ENCODE results near the gene AMPD3.

Gene AMPD3

DNA sequence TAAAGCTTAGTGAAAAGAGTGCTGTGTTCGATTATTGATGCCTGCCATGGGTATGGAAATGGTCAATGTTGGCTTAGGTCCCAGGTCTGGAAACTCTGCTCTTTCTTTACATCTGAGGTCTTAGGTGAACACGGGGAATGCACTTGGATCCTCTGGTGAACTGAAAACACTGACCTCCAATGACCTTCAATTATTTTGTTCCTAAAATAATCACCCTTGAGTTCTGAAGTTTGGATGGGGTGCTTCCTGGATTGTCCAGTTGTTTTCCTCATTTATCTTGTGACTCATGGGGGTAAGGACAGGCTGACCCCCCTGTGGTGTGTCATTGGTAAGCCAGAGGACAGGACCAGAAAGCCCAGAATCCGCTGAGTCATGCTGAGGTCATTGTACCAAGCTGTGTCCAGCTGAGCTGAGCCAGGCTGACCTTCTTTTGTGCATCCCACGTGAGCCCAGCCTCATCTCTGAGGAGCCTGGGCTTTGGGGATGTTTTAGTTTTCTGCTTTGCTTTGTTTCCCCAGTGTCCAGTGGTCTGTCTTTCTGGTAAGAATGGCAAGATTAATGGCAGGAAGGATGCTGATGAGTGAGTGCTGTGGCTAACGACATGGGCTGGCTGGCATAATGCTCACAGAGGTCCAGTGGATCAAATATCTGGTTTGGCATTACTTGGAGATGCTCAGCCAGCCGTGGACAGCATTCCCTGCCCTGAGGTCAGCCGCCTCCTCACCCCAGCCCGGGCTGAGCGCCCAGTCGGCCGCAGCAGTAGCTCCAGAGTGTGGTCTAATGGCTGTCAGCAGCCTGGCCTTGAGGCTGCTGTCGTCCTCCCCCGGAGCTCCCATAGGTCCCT, 35.6 kb downstream of the AMPD3 start:
- DNase-seq, result no peak

DNA sequence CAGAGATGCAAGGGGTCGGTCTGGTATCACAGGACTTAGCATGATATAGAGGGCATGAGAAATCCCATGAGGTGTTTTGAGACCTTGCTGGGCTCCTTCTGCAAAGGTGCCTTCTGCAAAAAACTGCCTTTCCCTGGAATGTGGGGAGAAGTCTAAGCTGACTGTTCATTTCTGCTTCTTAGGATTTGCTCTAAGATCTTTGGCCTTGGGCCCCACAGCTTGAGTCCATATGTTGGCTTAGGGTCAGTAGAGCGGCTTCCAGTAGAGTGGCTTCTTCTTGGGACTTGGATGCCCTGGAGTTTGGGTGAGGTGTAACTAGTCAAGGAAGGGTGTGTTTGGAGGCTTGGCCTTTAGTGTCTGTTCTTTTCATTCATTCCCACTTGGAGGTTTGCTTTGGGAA, 37.0 kb downstream of the AMPD3 start:
- no peak for DNase-seq

DNA sequence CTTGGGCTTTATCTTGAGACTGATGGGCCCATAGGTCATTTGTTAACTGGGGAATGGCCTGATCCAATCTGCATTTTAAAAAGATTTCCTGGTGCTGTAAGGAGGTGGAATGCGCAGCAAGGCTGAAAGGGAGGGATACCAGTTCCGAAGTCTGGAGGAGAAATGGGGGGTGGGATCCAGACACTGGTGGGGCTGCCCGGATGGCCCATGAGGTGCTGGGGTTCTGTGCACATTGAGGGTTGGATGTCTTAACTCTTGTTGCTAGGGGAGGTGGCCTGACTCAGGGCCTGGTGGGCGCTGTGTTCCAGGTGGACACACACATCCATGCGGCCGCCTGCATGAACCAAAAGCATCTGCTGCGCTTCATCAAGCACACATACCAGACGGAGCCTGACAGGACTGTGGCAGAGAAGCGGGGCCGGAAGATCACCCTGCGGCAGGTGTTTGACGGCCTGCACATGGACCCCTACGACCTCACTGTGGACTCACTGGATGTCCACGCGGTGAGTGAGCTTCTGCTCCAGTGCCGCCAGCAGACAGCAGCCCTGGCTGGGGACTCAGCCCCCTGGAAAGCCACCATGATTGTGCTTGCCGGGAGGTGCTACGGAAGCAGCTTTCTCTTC, 38.1 kb downstream of the AMPD3 start:
- no peak for DNase-seq

DNA sequence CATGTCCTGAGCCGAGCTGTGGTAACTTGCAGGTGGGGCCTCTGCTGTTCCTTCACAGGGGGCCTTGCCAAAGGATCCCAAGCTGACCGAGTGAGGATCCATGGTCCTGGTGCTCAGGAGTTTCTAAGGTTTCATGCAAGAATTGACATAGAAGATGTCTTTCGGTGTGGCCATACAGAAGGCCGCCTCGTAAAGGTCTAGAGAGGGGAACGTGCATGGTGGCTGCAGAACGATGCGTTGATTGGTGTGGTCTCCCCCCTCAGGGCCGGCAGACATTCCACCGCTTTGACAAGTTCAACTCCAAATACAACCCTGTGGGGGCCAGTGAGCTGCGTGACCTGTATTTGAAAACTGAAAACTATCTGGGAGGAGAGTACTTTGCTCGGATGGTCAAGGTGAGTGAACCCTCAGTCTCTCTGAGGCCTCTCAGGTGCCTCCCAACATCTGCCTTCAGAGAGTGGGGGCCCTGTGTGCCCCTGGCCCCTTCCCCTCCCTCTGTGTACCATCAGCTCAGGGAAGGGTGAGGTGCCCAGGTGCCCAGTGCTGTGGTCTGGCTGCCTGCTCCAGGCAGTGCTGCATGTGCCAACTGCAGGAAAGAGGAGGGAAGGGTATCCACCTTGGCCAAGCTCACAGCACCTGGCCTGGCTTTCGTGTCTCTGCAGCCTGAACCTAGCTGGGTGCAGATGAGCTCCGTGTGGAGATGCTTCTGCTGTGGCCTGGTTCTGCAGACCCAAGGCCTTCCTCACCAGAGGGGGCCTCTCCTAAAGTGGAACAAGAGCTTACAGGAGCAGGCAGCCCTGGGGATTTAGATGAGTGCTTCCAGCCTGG, 39.8 kb downstream of the AMPD3 start:
- no peak for DNase-seq

DNA sequence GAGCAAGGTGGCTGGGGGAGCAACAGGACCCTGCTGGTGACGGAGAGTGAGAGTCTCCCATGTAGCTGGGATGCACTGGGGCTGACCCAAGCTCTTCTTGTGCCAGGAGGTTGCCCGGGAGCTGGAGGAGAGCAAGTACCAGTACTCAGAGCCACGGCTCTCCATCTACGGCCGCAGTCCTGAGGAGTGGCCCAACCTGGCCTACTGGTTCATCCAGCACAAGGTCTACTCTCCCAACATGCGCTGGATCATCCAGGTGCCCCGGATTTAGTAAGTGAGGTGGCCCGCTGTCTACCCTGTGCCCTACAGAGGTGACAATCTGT, 40.4 kb downstream of the AMPD3 start:
- no peak for DNase-seq

DNA sequence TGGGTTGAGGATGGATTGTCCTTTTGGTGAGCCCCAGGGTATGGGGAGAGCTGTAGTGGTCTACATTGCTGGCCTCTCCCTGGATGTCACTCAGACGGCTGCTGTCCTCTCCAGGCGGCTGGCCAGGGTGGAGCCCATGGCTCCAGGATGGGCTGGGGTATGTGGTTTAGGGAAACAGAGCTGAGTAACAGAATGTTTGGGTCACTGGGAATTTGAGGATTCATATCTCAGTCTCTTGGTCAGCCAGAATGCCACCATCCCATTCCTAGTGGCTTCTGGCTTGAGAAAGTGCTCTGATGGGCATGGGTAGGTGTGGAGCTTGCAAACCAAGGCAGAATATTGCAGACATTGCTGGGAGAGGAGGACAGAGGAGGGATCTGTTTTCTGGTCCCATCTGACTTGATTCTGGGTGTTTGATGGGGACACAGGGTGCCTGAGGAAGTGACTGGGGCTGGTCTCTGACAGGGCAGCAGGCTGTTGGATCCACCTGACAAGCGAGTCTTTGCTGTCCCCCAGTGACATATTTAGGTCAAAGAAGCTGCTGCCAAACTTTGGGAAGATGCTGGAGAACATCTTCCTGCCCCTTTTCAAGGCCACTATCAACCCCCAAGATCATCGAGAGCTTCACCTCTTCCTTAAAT, 41.4 kb downstream of the AMPD3 start:
- DNase-seq, result no peak

- DNase-seq, result no peak
These were observed 42.4 kb downstream of the AMPD3 start for GRCh38 chr11:10497371-10498021.

- no peak for DNase-seq
These were observed 42.9 kb downstream of the AMPD3 start for GRCh38 chr11:10498022-10498400.

GRCh38 chr11:10498426-10499250, 43.6 kb downstream of the AMPD3 start:
- DNase-seq, result no peak

DNA sequence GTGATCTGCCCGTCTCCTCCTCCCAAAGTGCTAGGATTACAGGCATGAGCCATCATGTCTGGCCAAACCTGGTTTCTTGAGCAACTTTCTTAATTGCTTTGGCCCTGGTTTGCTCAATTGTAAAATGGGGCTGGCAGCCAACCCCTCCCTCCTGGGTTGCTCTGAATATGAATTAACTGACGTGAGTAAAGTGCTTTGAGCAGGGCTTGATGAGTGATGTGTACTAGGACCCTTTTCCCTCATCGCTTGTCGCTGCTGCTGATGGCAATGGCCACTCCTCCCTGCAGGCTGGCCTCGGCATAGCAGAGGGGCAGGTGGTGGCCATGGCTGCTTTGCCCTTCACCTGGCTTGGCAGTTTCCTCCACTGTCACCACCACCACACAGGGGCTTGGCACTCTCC, 44.4 kb downstream of the AMPD3 start:
- DNase-seq, result no peak

GRCh38 chr11:10499874-10500601, 45.0 kb downstream of the AMPD3 start:
- no peak for DNase-seq

GRCh38 chr11:10500757-10501684, 46.0 kb downstream of the AMPD3 start:
- no peak for DNase-seq

DNA sequence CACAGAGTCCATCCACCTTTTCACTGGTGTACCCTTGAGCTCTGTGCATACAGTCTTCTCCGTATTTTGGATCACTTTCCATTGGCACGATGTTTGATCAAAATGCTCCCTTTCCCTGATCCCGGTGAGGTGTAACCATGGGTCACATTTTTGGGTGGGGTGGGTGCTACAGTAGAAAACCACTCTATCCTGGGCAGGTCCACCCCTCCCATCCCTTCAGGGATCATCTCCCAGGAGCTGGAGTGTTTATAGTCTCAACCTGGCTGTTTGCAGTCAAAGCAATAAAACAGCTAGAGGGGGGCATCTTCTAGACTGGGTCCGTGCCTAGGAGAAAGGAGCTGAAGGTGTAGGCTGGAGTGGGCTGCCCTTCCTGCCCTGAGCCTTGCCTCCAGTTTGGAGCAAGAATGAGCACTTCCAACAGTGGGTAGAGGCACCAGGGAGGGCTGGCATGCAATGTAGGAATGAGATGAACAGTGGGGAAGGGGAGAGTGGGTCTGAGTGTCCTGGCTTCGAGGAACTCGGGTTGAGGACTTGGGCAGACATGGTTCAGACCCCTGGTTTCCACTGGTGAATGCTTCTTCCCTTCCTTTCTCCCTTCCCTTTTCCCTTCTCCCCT, 47.1 kb downstream of the AMPD3 start:
- DNase-seq, result no peak

- DNase-seq, result no peak
These were observed 47.7 kb downstream of the AMPD3 start for GRCh38 chr11:10502770-10503169.

- DNase-seq, result no peak
These were observed 48.2 kb downstream of the AMPD3 start for GRCh38 chr11:10503221-10503620.

DNA sequence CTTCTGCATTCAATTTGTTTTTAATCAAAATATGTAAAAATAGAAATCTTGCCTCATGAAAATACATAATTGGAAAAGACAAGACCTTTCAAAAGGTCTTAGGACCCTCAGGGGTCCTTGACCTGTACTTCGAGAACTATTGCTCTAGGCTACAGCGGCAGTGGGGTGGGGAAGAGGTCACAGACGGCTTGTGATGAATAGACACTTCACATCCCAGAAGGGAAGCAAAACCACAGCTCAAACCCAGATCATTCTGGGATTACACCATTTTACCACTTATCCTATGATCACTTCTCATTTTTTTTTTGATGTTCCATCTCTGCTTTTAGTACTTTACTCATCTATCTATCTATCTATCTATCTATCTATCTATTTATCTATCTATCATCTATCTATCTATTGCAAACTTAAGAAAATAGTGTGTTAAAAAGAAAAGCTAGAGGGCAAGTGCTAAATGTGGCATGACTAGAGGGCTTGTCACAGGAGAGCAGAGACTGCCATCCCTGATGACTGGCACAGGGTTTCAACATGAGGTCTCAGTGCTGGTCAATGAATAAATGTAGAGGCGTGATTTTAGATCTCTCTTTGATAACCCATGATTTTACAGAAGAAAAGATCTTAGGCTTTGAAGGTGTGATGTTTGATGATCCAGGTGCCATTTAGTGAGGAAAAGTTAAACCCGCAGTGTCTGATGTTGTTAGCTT, 48.9 kb downstream of the AMPD3 start:
- no peak for DNase-seq

- no peak for DNase-seq
These were observed 49.4 kb downstream of the AMPD3 start for GRCh38 chr11:10504490-10504889.

GRCh38 chr11:10505278-10506007, 50.4 kb downstream of the AMPD3 start:
- DNase-seq, result no peak

Data from activated CD4-positive, alpha-beta T cell treated with anti-CD3 and anti-CD28 coated beads, Interleukin-2, amount 50 U/mL, for 1 hour (primary cell).